Esophagus squamous epithelium (tissue), 5 donors: ENCODE measurements around the gene SYPL1. TPM values are rescaled to one million over a fixed set of nuclear protein-coding genes. Genes with fewer than 3 reads are reported as not detected.

Source experiments
- DNase-seq: peaks from one replicate; lab custom pipeline; 2025; lab: John Stamatoyannopoulos, UW
- H3K27ac ChIP-seq, 4 donors: fragments of 200-600 bp; sonication (generic); one replicate each; pipeline ENCODE4 v1.5.1; 2016 to 2019; ENCODE audit warnings: mild to moderate bottlenecking in 1 of 4
- H3K27me3 ChIP-seq, 4 donors: fragments of 200-600 bp; sonication (generic); 1 replicate in 3 of 4; 2 replicates in 1 of 4; pipeline versions ENCODE4 v1.5.1 to v1.6.0; 2017 to 2021; ENCODE audit warnings: antibody characterized with exemption in 1 of 4
- H3K36me3 ChIP-seq, 3 donors: fragments of 200-600 bp; sonication (generic); one replicate each; pipeline ENCODE4 v1.5.1; 2016 to 2019
- H3K4me1 ChIP-seq, 3 donors: fragments of 200-600 bp; sonication (generic); one replicate each; pipeline ENCODE4 v1.5.1; 2017 to 2019
- H3K4me3 ChIP-seq, 4 donors: fragments of 200-600 bp; sonication (generic); 1 replicate in 3 of 4; 2 replicates in 1 of 4; pipeline ENCODE4 v1.5.1; 2016 to 2019; ENCODE audit warnings: mild to moderate bottlenecking in 2 of 4, moderate library complexity in 1 of 4
- H3K9me3 ChIP-seq, 3 donors: fragments of 200-600 bp; sonication (generic); one replicate each; pipeline ENCODE4 v1.5.1; 2016 to 2019
- CTCF ChIP-seq, 6 experiments: fragments of 450-650 bp in 4 of 6; fragments of 200-600 bp in 2 of 6; sonication (generic) in 2 of 6; IDR thresholded peaks; one replicate each; pipeline ENCODE4 v1.5.1; 2016 to 2019; ENCODE audit warnings: antibody characterized with exemption in 6 of 6, mild to moderate bottlenecking in 4 of 6, moderate library complexity in 4 of 6
- POLR2A ChIP-seq, 4 donors: fragments of 450-650 bp; IDR thresholded peaks; one replicate each; pipeline ENCODE4 v1.6.1; 2017; ENCODE audit warnings: antibody characterized with exemption in 4 of 4, mild to moderate bottlenecking in 4 of 4, moderate library complexity in 3 of 4
- WGBS, 2 donors: methylation state at CpG; one replicate each; pipeline ENCODE4 v1.1.5; 2018; 5-methylcytosine and 5-hydroxymethylcytosine counted together
- intact Hi-C: fragments of 100-400 bp; cut with DNase I; formaldehyde crosslinking; loops from one replicate; pipeline ENCODE4 v1.15.0; 2022
- total RNA-seq, 4 donors: library from RNA; depleted of rRNA; stranded (reverse); fragments of >200 nt; gene quantifications; one replicate each; pipeline ENCODE4 v1.1.0, GENCODE V29; 2016
- donor health status: DM: yes; HTN: yes; CAD: no.

SYPL1 gene
- total RNA-seq, 4 donors from 2014 or later: 105 to 170 (median 148) TPM

- no peak for TF ChIP-seq POLR2A (IDR thresholded peaks at IDR 0.05)
- no peak for TF ChIP-seq CTCF (IDR thresholded peaks at IDR 0.05)
- Histone ChIP-seq H3K4me3 (no peak overlapping the region), H3K9me3 (no peaks in the 10 kb centered on the region), H3K36me3 (no peaks in the 10 kb centered on the region), H3K4me1 (peaks cover 27 to 59% (median 33%) of the 10 kb centered on the region in 3 donors), H3K27me3 (no peaks in the 10 kb centered on the region), H3K27ac (no peak overlapping the region)
- 69 to 78% methylated on average over 2 of the region's 2 CpGs for WGBS, 2 donors
- intact Hi-C loops: no loop called here
- no peak for DNase-seq
These were observed 59.4 kb downstream of the SYPL1 start for GRCh38 chr7:106052681-106053080.

DNA sequence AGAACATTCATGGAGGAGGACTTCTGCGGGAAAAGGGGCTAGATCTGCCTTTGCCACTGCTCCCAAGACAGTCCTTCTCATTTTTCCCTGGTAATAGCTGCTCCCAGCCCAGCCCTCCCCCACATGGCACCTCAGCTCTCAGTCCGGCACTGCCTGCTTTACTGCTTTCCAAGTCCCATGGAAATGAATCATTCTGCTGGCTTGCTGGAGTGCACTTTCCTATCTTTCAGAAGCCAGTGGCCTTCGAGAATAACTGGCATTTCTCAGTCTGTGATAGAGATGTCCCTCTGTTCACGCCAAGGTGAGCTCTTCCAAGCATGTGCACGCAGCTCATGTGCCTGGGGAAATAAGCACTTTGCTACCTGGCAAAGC, 61.4 kb downstream of the SYPL1 start:
- TF ChIP-seq POLR2A (IDR thresholded peaks at IDR 0.05): no peak
- TF ChIP-seq CTCF (IDR thresholded peaks at IDR 0.05): no peak
- Histone ChIP-seq H3K36me3 (no peaks in the 10 kb centered on the region), H3K27me3 (no peaks in the 10 kb centered on the region), H3K4me3 (no peak overlapping the region), H3K27ac (peak overlapping the region; percentile 67 to 82 (median 79)), H3K9me3 (no peaks in the 10 kb centered on the region), H3K4me1 (peaks cover 21 to 50% (median 25%) of the 10 kb centered on the region in 3 donors)
- 29 to 40% methylated on average over 1 to 3 of the region's 5 CpGs for WGBS, 2 donors
- no peak for DNase-seq
- intact Hi-C loops: no loop called here

GRCh38 chr7:106050002-106050745, 61.9 kb downstream of the SYPL1 start:
- no peaks in the 10 kb centered on the region for H3K9me3 ChIP-seq
- no peaks in the 10 kb centered on the region for H3K27me3 ChIP-seq
- no peak for DNase-seq
- intact Hi-C loops: no loop called here
- H3K36me3 ChIP-seq: no peaks in the 10 kb centered on the region
- H3K4me1 ChIP-seq: peaks cover 21 to 50% (median 25%) of the 10 kb centered on the region in 3 donors
- peak overlapping the region; percentile 67 to 82 (median 79) for H3K27ac ChIP-seq
- TF ChIP-seq POLR2A (IDR thresholded peaks at IDR 0.05): no peak
- no peak for TF ChIP-seq CTCF (IDR thresholded peaks at IDR 0.05)
- no peak overlapping the region for H3K4me3 ChIP-seq
- 31 to 54% methylated on average over 10 of the region's 13 CpGs for WGBS, 2 donors

GRCh38 chr7:106049139-106049752, 62.9 kb downstream of the SYPL1 start:
- Histone ChIP-seq H3K4me1 (peaks cover 21 to 50% (median 25%) of the 10 kb centered on the region in 3 donors), H3K4me3 (no peak overlapping the region), H3K27ac (no peak overlapping the region), H3K27me3 (no peaks in the 10 kb centered on the region), H3K9me3 (no peaks in the 10 kb centered on the region), H3K36me3 (no peaks in the 10 kb centered on the region)
- WGBS, 2 donors: 74 to 90% methylated on average over 3 to 8 of the region's 9 CpGs
- intact Hi-C loops: no loop called here
- no peak for DNase-seq
- TF ChIP-seq POLR2A (IDR thresholded peaks at IDR 0.05) (no peak), CTCF (IDR thresholded peaks at IDR 0.05) (no peak)

GRCh38 chr7:106048706-106049020, 63.4 kb downstream of the SYPL1 start:
- WGBS, 2 donors: 80 to 81% methylated on average over 2 of the region's 2 CpGs
- Histone ChIP-seq H3K4me1 (peaks cover 21 to 50% (median 25%) of the 10 kb centered on the region in 3 donors), H3K27me3 (no peaks in the 10 kb centered on the region), H3K27ac (peak overlapping the region in 1 of 4 donors; percentile 12), H3K4me3 (no peak overlapping the region), H3K9me3 (no peaks in the 10 kb centered on the region), H3K36me3 (no peaks in the 10 kb centered on the region)
- TF ChIP-seq POLR2A (IDR thresholded peaks at IDR 0.05): no peak
- TF ChIP-seq CTCF (IDR thresholded peaks at IDR 0.05): no peak
- no peak for DNase-seq
- intact Hi-C loops: no loop called here
